ENCODE results near the gene STARD13.

- TF ChIP-seq, protein P1, sequence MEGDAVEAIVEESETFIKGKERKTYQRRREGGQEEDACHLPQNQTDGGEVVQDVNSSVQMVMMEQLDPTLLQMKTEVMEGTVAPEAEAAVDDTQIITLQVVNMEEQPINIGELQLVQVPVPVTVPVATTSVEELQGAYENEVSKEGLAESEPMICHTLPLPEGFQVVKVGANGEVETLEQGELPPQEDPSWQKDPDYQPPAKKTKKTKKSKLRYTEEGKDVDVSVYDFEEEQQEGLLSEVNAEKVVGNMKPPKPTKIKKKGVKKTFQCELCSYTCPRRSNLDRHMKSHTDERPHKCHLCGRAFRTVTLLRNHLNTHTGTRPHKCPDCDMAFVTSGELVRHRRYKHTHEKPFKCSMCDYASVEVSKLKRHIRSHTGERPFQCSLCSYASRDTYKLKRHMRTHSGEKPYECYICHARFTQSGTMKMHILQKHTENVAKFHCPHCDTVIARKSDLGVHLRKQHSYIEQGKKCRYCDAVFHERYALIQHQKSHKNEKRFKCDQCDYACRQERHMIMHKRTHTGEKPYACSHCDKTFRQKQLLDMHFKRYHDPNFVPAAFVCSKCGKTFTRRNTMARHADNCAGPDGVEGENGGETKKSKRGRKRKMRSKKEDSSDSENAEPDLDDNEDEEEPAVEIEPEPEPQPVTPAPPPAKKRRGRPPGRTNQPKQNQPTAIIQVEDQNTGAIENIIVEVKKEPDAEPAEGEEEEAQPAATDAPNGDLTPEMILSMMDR (IDR thresholded peaks at IDR 0.05), result no peak
- TF ChIP-seq POLR2A (IDR thresholded peaks at IDR 0.05), result no peak
Measured at GRCh38 chr13:33153421-33154404, 131.8 kb downstream of the STARD13 start.

All from right lobe of liver (tissue), 4 donors.